ENCODE measurements around the gene CRY1.
"Not testable (repeated sequence)": the region's sequence is repeated elsewhere in the genome, so short reads cannot be mapped to it uniquely, and the experiment has no call there.

CRY1 gene

GRCh38 chr12:107026356-107026755, 67.0 kb downstream of the CRY1 start:
- H3K9ac ChIP-seq (ENCODE audit: low read depth, low read length); H3K9me3 ChIP-seq (ENCODE audit: control insufficient read depth, insufficient read depth, low read length); H3K36me3 ChIP-seq (ENCODE audit: insufficient read depth, low read length); H3K4me1 ChIP-seq (ENCODE audit: insufficient read depth, low read length): not testable (repeated sequence)

GRCh38 chr12:107025671-107026070, 67.7 kb downstream of the CRY1 start:
- H3K4me1 ChIP-seq (ENCODE audit: insufficient read depth, low read length): no peaks in the 10 kb centered on the region
- no peaks in the 10 kb centered on the region for H3K9me3 ChIP-seq (ENCODE audit: control insufficient read depth, insufficient read depth, low read length)
- no peaks in the 10 kb centered on the region for H3K36me3 ChIP-seq (ENCODE audit: insufficient read depth, low read length)
- no peak overlapping the region for H3K9ac ChIP-seq (ENCODE audit: low read depth, low read length)

GRCh38 chr12:107019546-107019945, 73.8 kb downstream of the CRY1 start:
- Histone ChIP-seq H3K9me3 (ENCODE audit: control insufficient read depth, insufficient read depth, low read length) (no peaks in the 10 kb centered on the region), H3K36me3 (ENCODE audit: insufficient read depth, low read length) (no peaks in the 10 kb centered on the region), H3K9ac (ENCODE audit: low read depth, low read length) (no peak overlapping the region), H3K4me1 (ENCODE audit: insufficient read depth, low read length) (no peaks in the 10 kb centered on the region)

GRCh38 chr12:107017042-107017441, 76.3 kb downstream of the CRY1 start:
- Histone ChIP-seq H3K36me3 (ENCODE audit: insufficient read depth, low read length) (no peaks in the 10 kb centered on the region), H3K9me3 (ENCODE audit: control insufficient read depth, insufficient read depth, low read length) (no peaks in the 10 kb centered on the region), H3K4me1 (ENCODE audit: insufficient read depth, low read length) (no peaks in the 10 kb centered on the region), H3K9ac (ENCODE audit: low read depth, low read length) (no peak overlapping the region)

- Histone ChIP-seq H3K9ac (ENCODE audit: low read depth, low read length) (no peak overlapping the region), H3K9me3 (ENCODE audit: control insufficient read depth, insufficient read depth, low read length) (no peaks in the 10 kb centered on the region), H3K36me3 (ENCODE audit: insufficient read depth, low read length) (no peaks in the 10 kb centered on the region), H3K4me1 (ENCODE audit: insufficient read depth, low read length) (no peaks in the 10 kb centered on the region)
These were observed 79.3 kb downstream of the CRY1 start for GRCh38 chr12:107014055-107014454.

GRCh38 chr12:107012736-107013425, 80.5 kb downstream of the CRY1 start:
- no peaks in the 10 kb centered on the region for H3K4me1 ChIP-seq (ENCODE audit: insufficient read depth, low read length)
- peaks cover 3% of the 10 kb centered on the region; the same call in 1 of the 2 replicates for H3K9me3 ChIP-seq (ENCODE audit: control insufficient read depth, insufficient read depth, low read length)
- H3K9ac ChIP-seq (ENCODE audit: low read depth, low read length): no peak overlapping the region
- no peaks in the 10 kb centered on the region for H3K36me3 ChIP-seq (ENCODE audit: insufficient read depth, low read length)

GRCh38 chr12:107011519-107011918, 81.8 kb downstream of the CRY1 start:
- Histone ChIP-seq H3K9me3 (ENCODE audit: control insufficient read depth, insufficient read depth, low read length) (peaks cover 3% of the 10 kb centered on the region; the same call in 1 of the 2 replicates), H3K9ac (ENCODE audit: low read depth, low read length) (no peak overlapping the region), H3K36me3 (ENCODE audit: insufficient read depth, low read length) (no peaks in the 10 kb centered on the region), H3K4me1 (ENCODE audit: insufficient read depth, low read length) (no peaks in the 10 kb centered on the region)

GRCh38 chr12:107007411-107007810, 85.9 kb downstream of the CRY1 start:
- H3K9me3 ChIP-seq (ENCODE audit: control insufficient read depth, insufficient read depth, low read length): peaks cover 3% of the 10 kb centered on the region; the same call in 1 of the 2 replicates
- no peak overlapping the region for H3K9ac ChIP-seq (ENCODE audit: low read depth, low read length)
- H3K4me1 ChIP-seq (ENCODE audit: insufficient read depth, low read length): no peaks in the 10 kb centered on the region
- H3K36me3 ChIP-seq (ENCODE audit: insufficient read depth, low read length): no peaks in the 10 kb centered on the region

- not testable (repeated sequence) for H3K36me3 ChIP-seq (ENCODE audit: insufficient read depth, low read length); H3K9me3 ChIP-seq (ENCODE audit: control insufficient read depth, insufficient read depth, low read length); H3K4me1 ChIP-seq (ENCODE audit: insufficient read depth, low read length); H3K9ac ChIP-seq (ENCODE audit: low read depth, low read length)
These were observed 90.7 kb downstream of the CRY1 start for GRCh38 chr12:107002665-107003064.

- Histone ChIP-seq H3K9ac (ENCODE audit: low read depth, low read length) (no peak overlapping the region), H3K36me3 (ENCODE audit: insufficient read depth, low read length) (peaks cover 17% of the 10 kb centered on the region), H3K4me1 (ENCODE audit: insufficient read depth, low read length) (no peaks in the 10 kb centered on the region), H3K9me3 (ENCODE audit: control insufficient read depth, insufficient read depth, low read length) (no peaks in the 10 kb centered on the region)
These were observed 93.9 kb downstream of the CRY1 start for GRCh38 chr12:106999446-106999845.

- no peak overlapping the region for H3K9ac ChIP-seq (ENCODE audit: low read depth, low read length)
- H3K36me3 ChIP-seq (ENCODE audit: insufficient read depth, low read length): peaks cover 17% of the 10 kb centered on the region
- no peaks in the 10 kb centered on the region for H3K9me3 ChIP-seq (ENCODE audit: control insufficient read depth, insufficient read depth, low read length)
- H3K4me1 ChIP-seq (ENCODE audit: insufficient read depth, low read length): no peaks in the 10 kb centered on the region
These were observed 95.4 kb downstream of the CRY1 start for GRCh38 chr12:106997916-106998315.

GRCh38 chr12:106996102-106996501, 97.2 kb downstream of the CRY1 start:
- not testable (repeated sequence) for H3K9ac ChIP-seq (ENCODE audit: low read depth, low read length); H3K4me1 ChIP-seq (ENCODE audit: insufficient read depth, low read length); H3K9me3 ChIP-seq (ENCODE audit: control insufficient read depth, insufficient read depth, low read length)
- peaks cover 17% of the 10 kb centered on the region for H3K36me3 ChIP-seq (ENCODE audit: insufficient read depth, low read length)

- Histone ChIP-seq H3K36me3 (ENCODE audit: insufficient read depth, low read length) (peaks cover 17% of the 10 kb centered on the region), H3K9me3 (ENCODE audit: control insufficient read depth, insufficient read depth, low read length) (no peaks in the 10 kb centered on the region), H3K9ac (ENCODE audit: low read depth, low read length) (no peak overlapping the region), H3K4me1 (ENCODE audit: insufficient read depth, low read length) (no peaks in the 10 kb centered on the region)
These were observed 98.6 kb downstream of the CRY1 start for GRCh38 chr12:106994579-106995220.

GRCh38 chr12:106987846-106988245, 105.5 kb downstream of the CRY1 start:
- no peaks in the 10 kb centered on the region for H3K9me3 ChIP-seq (ENCODE audit: control insufficient read depth, insufficient read depth, low read length)
- H3K9ac ChIP-seq (ENCODE audit: low read depth, low read length): peak overlapping the region; percentile 14
- peaks cover 11% of the 10 kb centered on the region; the same call in 1 of the 2 replicates for H3K4me1 ChIP-seq (ENCODE audit: insufficient read depth, low read length)
- no peaks in the 10 kb centered on the region for H3K36me3 ChIP-seq (ENCODE audit: insufficient read depth, low read length)

GRCh38 chr12:106986625-106987389, 106.5 kb downstream of the CRY1 start, which contains the start of gene MTERF2:
Gene MTERF2 (minus strand): TSS chr12:106987146. CDS start chr12:106978714, 8,432 bp downstream.
- no peaks in the 10 kb centered on the region for H3K9me3 ChIP-seq (ENCODE audit: control insufficient read depth, insufficient read depth, low read length)
- H3K36me3 ChIP-seq (ENCODE audit: insufficient read depth, low read length): no peaks in the 10 kb centered on the region
- peak within 1 kb of the TSS; percentile 85 for H3K9ac ChIP-seq (ENCODE audit: low read depth, low read length)
- peaks cover 11% of the 10 kb centered on the region; the same call in 1 of the 2 replicates for H3K4me1 ChIP-seq (ENCODE audit: insufficient read depth, low read length)
